ENCODE results near the gene PRDM5.

DNA sequence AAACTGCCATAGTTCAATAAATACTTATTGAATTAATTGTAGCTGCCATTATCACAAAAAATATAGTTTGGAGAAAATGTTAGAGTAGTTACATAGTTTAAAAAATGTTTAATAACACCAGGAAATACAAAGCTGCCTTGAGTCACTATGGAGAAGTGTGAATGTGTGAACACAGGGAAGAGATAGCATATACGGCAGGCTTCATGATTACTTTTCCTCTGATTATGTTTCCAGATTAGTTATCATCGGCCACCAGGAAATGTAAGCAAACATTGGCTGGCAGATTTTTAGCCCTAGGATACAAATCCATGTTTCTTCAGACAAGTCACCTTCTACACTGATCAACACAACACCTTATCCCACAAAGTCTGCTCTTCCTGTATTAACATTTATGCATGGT lies 4.4 kb downstream of the PRDM5 start:
- TF ChIP-seq, protein P1, sequence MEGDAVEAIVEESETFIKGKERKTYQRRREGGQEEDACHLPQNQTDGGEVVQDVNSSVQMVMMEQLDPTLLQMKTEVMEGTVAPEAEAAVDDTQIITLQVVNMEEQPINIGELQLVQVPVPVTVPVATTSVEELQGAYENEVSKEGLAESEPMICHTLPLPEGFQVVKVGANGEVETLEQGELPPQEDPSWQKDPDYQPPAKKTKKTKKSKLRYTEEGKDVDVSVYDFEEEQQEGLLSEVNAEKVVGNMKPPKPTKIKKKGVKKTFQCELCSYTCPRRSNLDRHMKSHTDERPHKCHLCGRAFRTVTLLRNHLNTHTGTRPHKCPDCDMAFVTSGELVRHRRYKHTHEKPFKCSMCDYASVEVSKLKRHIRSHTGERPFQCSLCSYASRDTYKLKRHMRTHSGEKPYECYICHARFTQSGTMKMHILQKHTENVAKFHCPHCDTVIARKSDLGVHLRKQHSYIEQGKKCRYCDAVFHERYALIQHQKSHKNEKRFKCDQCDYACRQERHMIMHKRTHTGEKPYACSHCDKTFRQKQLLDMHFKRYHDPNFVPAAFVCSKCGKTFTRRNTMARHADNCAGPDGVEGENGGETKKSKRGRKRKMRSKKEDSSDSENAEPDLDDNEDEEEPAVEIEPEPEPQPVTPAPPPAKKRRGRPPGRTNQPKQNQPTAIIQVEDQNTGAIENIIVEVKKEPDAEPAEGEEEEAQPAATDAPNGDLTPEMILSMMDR (IDR thresholded peaks at IDR 0.05), result no peak
- TF ChIP-seq POLR2A (IDR thresholded peaks at IDR 0.05), result no peak
- no peak for TF ChIP-seq EP300 (IDR thresholded peaks at IDR 0.05)
